Left lung (tissue), 10 donors: ENCODE measurements around the gene TTF1. TPM values are rescaled to one million over a fixed set of nuclear protein-coding genes. Genes with fewer than 3 reads are reported as not detected.

ENCODE experiments used
- ATAC-seq: fragments of 200-7000 bp; cut with Tn5 transposase; one replicate; pipeline ENCODE4 v1.9.1; 2020; ENCODE audit warnings: moderate library complexity
- DNase-seq, 4 donors: peaks; one replicate each; pipeline ENCODE4 v3.0.0-alpha.2; 2013 to 2020
- H3K27ac ChIP-seq, 2 donors: fragments of 200-600 bp; sonication (generic) in 1 of 2; one replicate each; pipeline versions ENCODE4 v1.5.0 to v1.8.0; 2020 to 2021
- H3K27me3 ChIP-seq, 2 donors: fragments of 200-600 bp; sonication (generic) in 1 of 2; one replicate each; pipeline versions ENCODE4 v1.5.0 to v1.8.0; 2020 to 2021
- H3K36me3 ChIP-seq, 2 donors: fragments of 200-600 bp; sonication (generic) in 1 of 2; one replicate each; pipeline versions ENCODE4 v1.5.0 to v1.8.0; 2020 to 2021
- H3K4me1 ChIP-seq, 2 donors: fragments of 200-600 bp; one replicate each; pipeline ENCODE4 v1.8.0; 2021
- H3K4me3 ChIP-seq, 2 donors: fragments of 200-600 bp; sonication (generic) in 1 of 2; one replicate each; pipeline versions ENCODE4 v1.5.0 to v1.8.0; 2020 to 2021; ENCODE audit warnings: mild to moderate bottlenecking in 1 of 2
- H3K9me3 ChIP-seq, 2 donors: fragments of 200-600 bp; sonication (generic) in 1 of 2; one replicate each; pipeline versions ENCODE4 v1.5.0 to v1.8.0; 2020 to 2021
- CTCF ChIP-seq, 2 donors: fragments of 200-600 bp; sonication (generic) in 1 of 2; IDR thresholded peaks; one replicate each; pipeline versions ENCODE4 v1.5.0 to v1.8.0; 2021; ENCODE audit warnings: antibody characterized with exemption in 2 of 2
- intact Hi-C, 2 donors: fragments of 100-400 bp; cut with DNase I; formaldehyde crosslinking; loops; one replicate each; pipeline versions ENCODE4 v1.11.2 to v1.14.2; 2022
- polyA plus RNA-seq, 6 donors: library from polyadenylated mRNA; unstranded; fragments of 120-200 nt; gene quantifications; one replicate each; pipeline ENCODE4 v1.2.1, GENCODE V29; 2013; ENCODE audit not compliant: insufficient read length in 6 of 6
- total RNA-seq, 2 donors: library from RNA; stranded (reverse); fragmentation: NEBNext Ultra II Directional; extraction: Animal tissue kit (Norgen Biotek cat#: 25700); gene quantifications; one replicate each; pipeline ENCODE4 v1.2.1, GENCODE V29; 2021
- donor health status: DM: no; HTN: yes; CAD: no.
- donor health status: DM: no; HTN: no; CAD: no.

The TTF1 gene
- total and polyA plus RNA-seq, 8 donors, result 9.7 to 19.6 (median 17.2) TPM

DNA sequence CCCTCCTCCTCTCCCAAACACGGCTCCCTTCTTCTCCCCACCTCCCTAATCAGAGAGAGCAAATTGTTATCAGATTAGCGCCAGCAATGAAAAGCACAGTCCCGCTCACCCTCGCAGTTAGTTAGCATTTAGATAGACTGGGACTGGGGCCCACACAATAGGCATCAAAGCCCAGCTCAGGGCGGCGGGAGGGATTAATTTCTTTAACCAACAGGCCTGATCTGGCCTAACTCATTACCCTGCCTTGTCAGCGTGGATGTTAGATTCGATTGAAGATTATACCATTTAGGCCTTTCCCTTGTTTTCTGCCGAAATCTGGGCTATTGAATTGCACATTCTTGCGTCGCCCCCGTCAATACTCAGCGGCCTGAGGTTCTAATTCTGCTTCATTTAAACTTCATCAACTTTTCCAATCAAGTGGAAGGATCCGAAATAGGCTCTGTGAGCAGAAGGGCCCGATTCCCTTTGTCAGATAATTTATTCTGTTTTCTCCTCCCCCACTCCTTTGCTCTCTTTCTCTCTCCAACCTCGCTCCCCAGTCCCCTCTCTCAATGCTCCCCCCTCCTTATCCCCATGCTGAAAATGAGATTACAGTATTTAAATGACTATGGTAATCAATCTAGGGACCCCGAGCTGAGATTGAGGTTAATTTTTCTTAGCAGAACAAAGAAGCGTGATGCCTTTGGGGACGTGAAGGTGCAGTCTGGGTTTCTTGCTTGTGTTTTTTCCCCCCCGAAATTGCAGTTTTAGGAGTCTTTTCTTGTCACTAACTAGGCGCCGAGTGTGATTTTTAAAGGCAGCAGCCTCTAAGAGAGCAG, 18.4 kb upstream of the TTF1 start:
- H3K36me3 ChIP-seq, result no peaks in the 10 kb centered on the region
- no peaks in the 10 kb centered on the region for H3K4me1 ChIP-seq
- intact Hi-C loops, result no loop called here
- no peak overlapping the region for H3K4me3 ChIP-seq
- DNase-seq, result no peak
- H3K27ac ChIP-seq, result no peak overlapping the region
- no peak for TF ChIP-seq CTCF (IDR thresholded peaks at IDR 0.05)
- no peak for ATAC-seq
- H3K9me3 ChIP-seq, result no peaks in the 10 kb centered on the region
- H3K27me3 ChIP-seq, result peaks cover 20 to 92% of the 10 kb centered on the region in 2 donors

DNA sequence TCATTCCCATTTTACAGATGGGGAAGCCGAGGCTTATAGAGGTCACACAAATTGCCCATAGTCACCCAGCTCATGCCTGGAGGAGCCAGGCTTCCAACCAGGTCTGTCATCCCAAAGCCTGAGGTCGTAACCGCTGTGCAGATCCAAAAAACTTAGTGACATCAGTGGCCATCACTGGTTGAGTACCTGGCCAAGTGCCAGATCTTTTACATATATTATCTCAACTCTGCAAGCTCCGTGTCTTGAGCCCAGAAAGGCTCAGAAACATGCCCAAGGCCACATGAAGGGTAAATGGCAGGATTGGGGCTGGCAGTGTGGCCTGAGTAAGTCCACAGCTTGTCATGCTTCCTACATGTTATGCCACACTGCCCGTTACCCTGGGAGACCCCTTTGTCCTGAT, 16.9 kb upstream of the TTF1 start:
- H3K27me3 ChIP-seq, result peaks cover 28 to 93% of the 10 kb centered on the region in 2 donors

DNA sequence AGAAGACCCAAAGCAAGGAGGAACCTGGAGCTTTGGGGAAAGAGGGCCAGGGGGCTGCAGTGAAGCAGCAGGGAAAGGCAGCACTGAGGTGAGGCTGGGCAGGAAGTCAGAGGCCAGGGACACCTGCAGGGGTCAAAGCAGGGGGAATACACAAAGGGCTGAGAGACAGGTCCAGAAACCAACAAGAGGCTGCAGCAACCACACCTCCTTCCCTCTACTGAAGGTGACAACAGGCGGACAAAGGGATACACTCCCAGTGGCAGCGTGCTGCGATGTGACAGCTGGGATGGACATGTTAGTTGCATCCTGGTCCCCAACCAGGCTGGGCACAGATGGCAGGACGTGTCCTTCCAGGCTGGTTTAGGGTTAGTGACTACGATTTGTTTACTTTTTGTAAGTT, 15.9 kb upstream of the TTF1 start:
- no peak overlapping the region for H3K27ac ChIP-seq
- DNase-seq, result no peak
- TF ChIP-seq CTCF (IDR thresholded peaks at IDR 0.05), result no peak
- H3K4me1 ChIP-seq, result no peaks in the 10 kb centered on the region
- intact Hi-C loops, result no loop called here
- ATAC-seq, result no peak
- H3K27me3 ChIP-seq, result peaks cover 34 to 93% of the 10 kb centered on the region in 2 donors
- H3K4me3 ChIP-seq, result no peak overlapping the region
- no peaks in the 10 kb centered on the region for H3K36me3 ChIP-seq
- no peaks in the 10 kb centered on the region for H3K9me3 ChIP-seq

More for the DNA sequence above, 16.9 kb upstream of the TTF1 start:
- intact Hi-C loops, result no loop called here
- TF ChIP-seq CTCF (IDR thresholded peaks at IDR 0.05), result no peak
- H3K27ac ChIP-seq, result no peak overlapping the region
- no peaks in the 10 kb centered on the region for H3K4me1 ChIP-seq
- H3K36me3 ChIP-seq, result no peaks in the 10 kb centered on the region
- DNase-seq (no peak), ATAC-seq (no peak)
- no peak overlapping the region for H3K4me3 ChIP-seq
- no peaks in the 10 kb centered on the region for H3K9me3 ChIP-seq

GRCh38 chr9:132418726-132419363, 12.2 kb upstream of the TTF1 start:
- H3K36me3 ChIP-seq, result no peaks in the 10 kb centered on the region
- H3K4me1 ChIP-seq, result no peaks in the 10 kb centered on the region
- intact Hi-C loops, result loop anchor here in 1 of 2 donors (10.0 kb wide), 1 partner anchor 156 kb away; no protein-coding TSS in a partner anchor
- H3K27me3 ChIP-seq, result peaks cover 36 to 93% of the 10 kb centered on the region in 2 donors
- DNase-seq (no peak), ATAC-seq (no peak)
- no peaks in the 10 kb centered on the region for H3K9me3 ChIP-seq
- no peak for TF ChIP-seq CTCF (IDR thresholded peaks at IDR 0.05)
- H3K4me3 ChIP-seq, result no peak overlapping the region
- H3K27ac ChIP-seq, result no peak overlapping the region

DNA sequence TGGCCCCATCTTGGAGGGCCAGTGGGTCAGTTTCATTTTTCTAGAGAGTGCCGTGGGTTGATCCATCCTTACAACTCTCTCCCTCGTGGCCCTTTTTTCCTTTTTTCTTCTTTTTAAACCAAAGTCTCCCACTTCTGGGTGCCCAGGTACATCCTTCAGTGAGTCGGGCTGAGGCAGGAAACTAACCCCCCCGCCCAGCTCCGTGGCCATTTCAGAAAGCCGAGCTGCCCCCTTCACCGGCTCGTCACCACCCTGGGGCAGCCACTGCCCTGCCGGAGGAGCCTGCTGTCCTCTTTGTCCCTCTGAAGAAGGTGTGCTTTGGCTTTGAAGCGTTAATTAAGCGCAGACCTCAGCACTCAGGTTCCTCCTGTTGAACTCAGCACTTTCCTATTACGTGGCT, 8.5 kb upstream of the TTF1 start:
- Histone ChIP-seq H3K27me3 (peaks cover 59 to 100% of the 10 kb centered on the region in 2 donors), H3K4me3 (no peak overlapping the region), H3K4me1 (peaks cover 7 to 13% of the 10 kb centered on the region in 2 donors), H3K27ac (no peak overlapping the region), H3K9me3 (no peaks in the 10 kb centered on the region), H3K36me3 (no peaks in the 10 kb centered on the region)
- intact Hi-C loops, result loop anchor here in 1 of 2 donors (10.0 kb wide), 1 partner anchor 160 kb away; no protein-coding TSS in a partner anchor
- TF ChIP-seq CTCF (IDR thresholded peaks at IDR 0.05), result no peak
- no peak for DNase-seq
- no peak for ATAC-seq
